Calu3 (cell line): ENCODE results near the gene UBQLN4. TPM values are rescaled to one million over a fixed set of nuclear protein-coding genes. Genes with fewer than 3 reads are reported as not detected.
"Not testable (repeated sequence)": the region's sequence is repeated elsewhere in the genome, so short reads cannot be mapped to it uniquely, and the experiment has no call there.

Experiments used
- BruUV-seq: library from RNA; stranded (reverse); fragments of 400-500 nt; replicated peaks from 2 replicates; lab custom pipeline; 2021; lab: Mats Ljungman, UMichigan
- CTCF ChIA-PET: fragments of 300-600 bp; sonication (Branson Sonifier 250); formaldehyde crosslinking; loops from one replicate; lab custom pipeline; 2022; ENCODE audit warnings: antibody characterized with exemption; lab: Charles Lee
- DNase-seq: peaks from one replicate; pipeline ENCODE4 v3.0.0; 2022
- H3K27ac Mint-ChIP-seq: one replicate; pipeline ENCODE4 v1.8.0; 2022; ENCODE audit warnings: mixed read lengths; ENCODE audit not compliant: unreplicated experiment
- H3K27me3 Mint-ChIP-seq: one replicate; pipeline ENCODE4 v1.8.0; 2022; ENCODE audit warnings: mixed read lengths; ENCODE audit not compliant: unreplicated experiment
- H3K36me3 Mint-ChIP-seq: one replicate; pipeline ENCODE4 v1.8.0; 2022; ENCODE audit warnings: mild to moderate bottlenecking, moderate library complexity, mixed read lengths; ENCODE audit not compliant: insufficient read depth, unreplicated experiment
- H3K4me1 Mint-ChIP-seq: one replicate; pipeline ENCODE4 v1.8.0; 2022; ENCODE audit warnings: mild to moderate bottlenecking, low read depth, mixed read lengths; ENCODE audit not compliant: unreplicated experiment
- H3K4me3 Mint-ChIP-seq: one replicate; pipeline ENCODE4 v1.8.0; 2022; ENCODE audit warnings: mild to moderate bottlenecking, low read depth, moderate library complexity, mixed read lengths; ENCODE audit not compliant: unreplicated experiment
- H3K9me3 Mint-ChIP-seq: one replicate; pipeline ENCODE4 v1.8.0; 2022; ENCODE audit warnings: low read depth, mixed read lengths; ENCODE audit not compliant: unreplicated experiment
- intact Hi-C: fragments of 100-400 bp; cut with micrococcal nuclease; formaldehyde crosslinking; loops from one replicate; pipeline ENCODE4 v1.10.0; 2022; ENCODE audit not compliant: unreplicated experiment
- total RNA-seq: library from RNA; stranded (reverse); gene quantifications from 2 replicates; pipeline ENCODE4 v1.2.3, GENCODE V29; 2022
- TF ChIP-seq, protein P1 (sequence below): fragments of 200-600 bp; IDR thresholded peaks from one replicate; pipeline ENCODE4 v1.8.0; 2022; ENCODE audit warnings: antibody characterized with exemption; ENCODE audit not compliant: unreplicated experiment

UBQLN4 gene
- total RNA-seq, 1 experiment from 2014 or later, result 77.3 TPM

DNA sequence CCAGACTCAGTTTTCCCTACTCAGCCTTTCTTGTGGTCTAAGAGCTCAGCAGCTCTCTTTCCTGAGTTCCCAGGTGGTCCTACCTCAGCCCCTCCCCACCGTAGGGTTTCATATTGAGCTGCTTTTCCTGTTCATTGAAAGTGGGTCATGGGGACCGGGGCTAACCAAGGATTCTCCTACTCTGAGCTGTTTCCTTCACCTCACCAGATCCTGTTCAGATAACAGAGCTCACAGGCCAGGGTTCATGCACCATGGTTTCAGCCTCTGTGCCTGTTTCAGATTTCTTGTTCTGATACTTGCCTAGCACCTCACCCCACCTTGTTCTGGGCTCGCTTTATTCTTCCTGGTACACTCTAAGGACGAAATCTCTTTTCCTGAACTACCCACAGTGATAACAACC lies 8.5 kb downstream of the UBQLN4 start:
- no peak for DNase-seq
- Mint-ChIP-seq H3K27me3 (no peaks in the 10 kb centered on the region), H3K9me3 (no peaks in the 10 kb centered on the region), H3K36me3 (peaks cover 35% of the 10 kb centered on the region), H3K4me3 (no peak overlapping the region), H3K27ac (no peak overlapping the region), H3K4me1 (peaks cover 12% of the 10 kb centered on the region)
- TF ChIP-seq, protein P1, sequence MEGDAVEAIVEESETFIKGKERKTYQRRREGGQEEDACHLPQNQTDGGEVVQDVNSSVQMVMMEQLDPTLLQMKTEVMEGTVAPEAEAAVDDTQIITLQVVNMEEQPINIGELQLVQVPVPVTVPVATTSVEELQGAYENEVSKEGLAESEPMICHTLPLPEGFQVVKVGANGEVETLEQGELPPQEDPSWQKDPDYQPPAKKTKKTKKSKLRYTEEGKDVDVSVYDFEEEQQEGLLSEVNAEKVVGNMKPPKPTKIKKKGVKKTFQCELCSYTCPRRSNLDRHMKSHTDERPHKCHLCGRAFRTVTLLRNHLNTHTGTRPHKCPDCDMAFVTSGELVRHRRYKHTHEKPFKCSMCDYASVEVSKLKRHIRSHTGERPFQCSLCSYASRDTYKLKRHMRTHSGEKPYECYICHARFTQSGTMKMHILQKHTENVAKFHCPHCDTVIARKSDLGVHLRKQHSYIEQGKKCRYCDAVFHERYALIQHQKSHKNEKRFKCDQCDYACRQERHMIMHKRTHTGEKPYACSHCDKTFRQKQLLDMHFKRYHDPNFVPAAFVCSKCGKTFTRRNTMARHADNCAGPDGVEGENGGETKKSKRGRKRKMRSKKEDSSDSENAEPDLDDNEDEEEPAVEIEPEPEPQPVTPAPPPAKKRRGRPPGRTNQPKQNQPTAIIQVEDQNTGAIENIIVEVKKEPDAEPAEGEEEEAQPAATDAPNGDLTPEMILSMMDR, result no peak
- intact Hi-C loops, result no loop called here
- no TSS peak for BruUV-seq
- CTCF ChIA-PET, result interaction anchor here (0.6 kb wide), 1 partner anchor 318 kb away, joined by 3 read pairs; no protein-coding TSS in a partner anchor

DNA sequence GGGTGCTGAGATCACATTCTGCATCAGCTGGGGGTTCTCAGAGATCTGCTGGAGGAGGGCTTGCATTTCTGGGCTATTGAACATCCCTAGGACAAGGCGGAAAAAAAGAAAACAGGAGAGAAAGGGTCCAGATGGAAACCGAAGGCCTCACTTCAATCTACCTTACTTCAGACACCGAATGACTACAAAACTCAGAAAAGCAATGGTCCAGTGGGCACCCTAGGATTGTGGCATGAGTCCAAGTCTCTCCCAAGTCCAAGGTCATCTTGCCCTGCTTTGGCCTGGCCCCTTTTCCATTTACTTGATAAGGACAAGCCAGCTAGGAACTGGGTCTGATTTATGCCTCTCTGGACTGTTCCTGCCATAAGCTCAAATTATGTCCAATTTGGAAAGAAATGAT lies 10.8 kb downstream of the UBQLN4 start:
- Mint-ChIP-seq H3K36me3 (peaks cover 37% of the 10 kb centered on the region), H3K27me3 (no peaks in the 10 kb centered on the region), H3K4me3 (no peak overlapping the region), H3K4me1 (peaks cover 12% of the 10 kb centered on the region), H3K27ac (no peak overlapping the region), H3K9me3 (no peaks in the 10 kb centered on the region)
- TF ChIP-seq, protein P1, result no peak
- no peak for DNase-seq
- intact Hi-C loops, result no loop called here
- CTCF ChIA-PET, result no interaction called here
- no TSS peak for BruUV-seq

DNA sequence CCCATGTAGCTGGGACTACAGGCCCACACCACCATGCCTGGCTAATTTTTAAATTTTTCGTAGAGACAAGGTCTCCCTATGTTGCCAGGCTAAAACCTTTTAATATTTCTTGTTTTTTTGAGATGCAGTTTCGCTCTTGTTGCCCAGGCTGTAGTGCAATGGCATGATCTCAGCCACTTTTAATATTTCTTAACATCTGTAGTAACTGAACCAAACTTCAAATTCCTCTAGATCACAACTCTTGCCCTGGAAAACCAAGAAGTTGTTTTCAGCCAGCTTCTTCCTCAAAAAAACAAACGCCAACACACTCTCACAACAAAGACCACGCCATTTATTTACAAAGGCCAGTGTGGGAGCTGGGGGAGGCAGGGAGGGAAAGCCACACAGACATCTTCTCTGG lies 18.6 kb downstream of the UBQLN4 start:
- CTCF ChIA-PET, result interaction anchor here (0.6 to 1.0 kb wide), 3 partner anchors 9 to 301 kb away, joined by 3 to 4 read pairs (median 3); no protein-coding TSS in a partner anchor
- DNase-seq, BruUV-seq, H3K4me3 Mint-ChIP-seq, H3K4me1 Mint-ChIP-seq, intact Hi-C loops, H3K27ac Mint-ChIP-seq, H3K27me3 Mint-ChIP-seq, H3K9me3 Mint-ChIP-seq: not testable (repeated sequence)
- H3K36me3 Mint-ChIP-seq, result peaks cover 45% of the 10 kb centered on the region

DNA sequence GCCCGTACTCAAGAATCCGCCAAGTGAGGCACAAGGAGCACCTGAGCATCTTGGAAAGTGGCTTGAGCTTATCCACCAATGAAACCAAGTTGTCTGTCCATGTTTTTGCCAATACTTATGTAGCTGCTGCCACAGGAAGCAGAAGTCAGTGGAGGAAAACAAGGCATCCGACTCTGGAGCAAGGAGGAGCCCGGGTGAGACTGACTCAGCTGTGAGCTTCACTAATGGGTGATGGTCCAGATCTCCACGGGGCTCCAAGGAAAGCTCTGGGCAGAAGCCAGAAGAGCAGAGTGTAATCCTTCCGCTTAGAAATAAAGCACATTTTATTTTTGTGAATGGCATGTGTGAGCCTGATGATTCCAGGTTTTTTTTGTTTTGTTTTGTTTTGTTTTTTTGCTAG lies 20.6 kb downstream of the UBQLN4 start:
- Mint-ChIP-seq H3K36me3 (peaks cover 29% of the 10 kb centered on the region), H3K27ac (no peak overlapping the region), H3K27me3 (no peaks in the 10 kb centered on the region), H3K4me3 (no peak overlapping the region), H3K9me3 (no peaks in the 10 kb centered on the region), H3K4me1 (no peaks in the 10 kb centered on the region)
- TF ChIP-seq, protein P1, result no peak
- DNase-seq, result no peak
- CTCF ChIA-PET, result no interaction called here
- BruUV-seq, result no TSS peak
- intact Hi-C loops, result no loop called here

DNA sequence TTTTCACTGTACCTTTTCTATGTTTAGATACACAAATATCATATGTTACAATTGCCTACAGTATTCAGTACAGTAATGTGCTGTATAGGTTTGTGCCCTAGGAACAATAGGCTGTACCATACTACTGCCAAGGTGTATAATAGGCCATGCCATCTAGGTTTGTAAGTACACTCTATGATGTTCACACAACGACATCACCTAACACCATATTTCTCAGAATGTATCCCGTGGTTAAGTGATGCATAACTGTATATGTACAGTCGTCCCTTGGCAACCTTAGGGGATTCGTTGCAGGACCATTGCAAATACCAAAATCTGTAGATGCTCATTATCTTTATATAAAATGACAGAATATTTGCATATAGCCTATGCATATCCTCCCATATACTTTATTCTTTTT lies 27.0 kb downstream of the UBQLN4 start:
- CTCF ChIA-PET, result interaction anchor here (1.1 kb wide), 1 partner anchor 19 kb away, joined by 3 read pairs; no protein-coding TSS in a partner anchor

More for the DNA sequence above, 27.0 kb downstream of the UBQLN4 start:
- H3K4me1 Mint-ChIP-seq, result peaks cover 7% of the 10 kb centered on the region
- no TSS peak for BruUV-seq
- H3K36me3 Mint-ChIP-seq, result no peaks in the 10 kb centered on the region
- TF ChIP-seq, protein P1, result no peak
- intact Hi-C loops, result no loop called here
- no peak overlapping the region for H3K4me3 Mint-ChIP-seq
- no peaks in the 10 kb centered on the region for H3K9me3 Mint-ChIP-seq
- H3K27me3 Mint-ChIP-seq, result peaks cover 41% of the 10 kb centered on the region
- no peak for DNase-seq
- H3K27ac Mint-ChIP-seq, result no peak overlapping the region
